Hepatocyte (in vitro differentiated cells): ENCODE measurements around the gene ANKS1B.

Experiments used
- EZH2 ChIP-seq: fragments of 200-600 bp; sonication (generic); IDR thresholded peaks from 2 replicates; pipeline ENCODE4 v1.6.1; 2016; ENCODE audit warnings: antibody characterized with exemption, mild to moderate bottlenecking, borderline replicate concordance
- EZH2phosphoT487 ChIP-seq: fragments of 200-600 bp; sonication (generic); IDR thresholded peaks from one replicate; pipeline ENCODE4 v1.6.1; 2018; ENCODE audit warnings: antibody characterized with exemption, mild to moderate bottlenecking, low read depth, moderate library complexity; ENCODE audit not compliant: unreplicated experiment, severe bottlenecking
- TF ChIP-seq, protein P1 (sequence below): fragments of 200-600 bp; sonication (generic); IDR thresholded peaks from 2 replicates; pipeline ENCODE4 v1.5.1; 2016; ENCODE audit warnings: antibody characterized with exemption, mild to moderate bottlenecking; ENCODE audit not compliant: poor library complexity

DNA sequence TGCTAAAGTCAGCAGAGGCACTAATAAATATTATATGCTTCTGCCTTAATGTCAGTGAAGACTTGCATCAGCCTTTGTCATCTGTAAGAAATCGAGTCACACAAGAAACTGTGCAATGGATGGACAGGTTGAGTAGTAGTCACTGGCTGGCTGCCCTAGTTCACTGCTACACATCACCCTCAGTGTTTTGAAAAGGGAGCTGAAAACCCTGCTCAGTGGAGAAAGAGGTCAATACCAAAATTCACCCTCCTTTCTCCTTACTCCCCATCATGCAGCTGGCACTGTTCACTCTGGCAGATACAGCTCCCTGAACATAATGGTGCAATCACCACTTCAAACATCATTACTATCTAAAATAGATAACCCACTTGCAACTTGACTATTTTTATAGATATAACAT, 6.6 kb downstream of the ANKS1B start:
- TF ChIP-seq, protein P1, sequence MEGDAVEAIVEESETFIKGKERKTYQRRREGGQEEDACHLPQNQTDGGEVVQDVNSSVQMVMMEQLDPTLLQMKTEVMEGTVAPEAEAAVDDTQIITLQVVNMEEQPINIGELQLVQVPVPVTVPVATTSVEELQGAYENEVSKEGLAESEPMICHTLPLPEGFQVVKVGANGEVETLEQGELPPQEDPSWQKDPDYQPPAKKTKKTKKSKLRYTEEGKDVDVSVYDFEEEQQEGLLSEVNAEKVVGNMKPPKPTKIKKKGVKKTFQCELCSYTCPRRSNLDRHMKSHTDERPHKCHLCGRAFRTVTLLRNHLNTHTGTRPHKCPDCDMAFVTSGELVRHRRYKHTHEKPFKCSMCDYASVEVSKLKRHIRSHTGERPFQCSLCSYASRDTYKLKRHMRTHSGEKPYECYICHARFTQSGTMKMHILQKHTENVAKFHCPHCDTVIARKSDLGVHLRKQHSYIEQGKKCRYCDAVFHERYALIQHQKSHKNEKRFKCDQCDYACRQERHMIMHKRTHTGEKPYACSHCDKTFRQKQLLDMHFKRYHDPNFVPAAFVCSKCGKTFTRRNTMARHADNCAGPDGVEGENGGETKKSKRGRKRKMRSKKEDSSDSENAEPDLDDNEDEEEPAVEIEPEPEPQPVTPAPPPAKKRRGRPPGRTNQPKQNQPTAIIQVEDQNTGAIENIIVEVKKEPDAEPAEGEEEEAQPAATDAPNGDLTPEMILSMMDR: no peak
- TF ChIP-seq EZH2 (no peak), EZH2phosphoT487 (no peak)
